Fibroblast of the aortic adventitia (primary cell): Measurements from ENCODE around the gene ZFP42. TPM values are rescaled to one million over a fixed set of nuclear protein-coding genes. Genes with fewer than 3 reads are reported as not detected.

Experiments
- DNase-seq: peaks from one replicate; pipeline ENCODE4 v3.0.0-alpha.2; 2010; ENCODE audit warnings: low read depth
- H3K4me3 ChIP-seq: 2 replicates; pipeline ENCODE4 v1.5.1; 2011; ENCODE audit warnings: low read depth, mild to moderate bottlenecking, control low read depth, low read length, moderate library complexity
- total RNA-seq: library from RNA; depleted of rRNA; stranded (reverse); fragments of >200 nt; gene quantifications from 2 replicates; pipeline ENCODE4 v1.2.3, GENCODE V29; 2012; ENCODE audit warnings: low replicate concordance
- TF ChIP-seq, protein P1 (sequence below): IDR thresholded peaks from 2 replicates; pipeline ENCODE4 v1.5.1; 2011; ENCODE audit warnings: mild to moderate bottlenecking, low read length, control low read depth, inconsistent platforms; ENCODE audit not compliant: insufficient read depth

The ZFP42 gene
- total RNA-seq: 0.09 TPM in 1 of 2 replicates, not detected in the other

DNA sequence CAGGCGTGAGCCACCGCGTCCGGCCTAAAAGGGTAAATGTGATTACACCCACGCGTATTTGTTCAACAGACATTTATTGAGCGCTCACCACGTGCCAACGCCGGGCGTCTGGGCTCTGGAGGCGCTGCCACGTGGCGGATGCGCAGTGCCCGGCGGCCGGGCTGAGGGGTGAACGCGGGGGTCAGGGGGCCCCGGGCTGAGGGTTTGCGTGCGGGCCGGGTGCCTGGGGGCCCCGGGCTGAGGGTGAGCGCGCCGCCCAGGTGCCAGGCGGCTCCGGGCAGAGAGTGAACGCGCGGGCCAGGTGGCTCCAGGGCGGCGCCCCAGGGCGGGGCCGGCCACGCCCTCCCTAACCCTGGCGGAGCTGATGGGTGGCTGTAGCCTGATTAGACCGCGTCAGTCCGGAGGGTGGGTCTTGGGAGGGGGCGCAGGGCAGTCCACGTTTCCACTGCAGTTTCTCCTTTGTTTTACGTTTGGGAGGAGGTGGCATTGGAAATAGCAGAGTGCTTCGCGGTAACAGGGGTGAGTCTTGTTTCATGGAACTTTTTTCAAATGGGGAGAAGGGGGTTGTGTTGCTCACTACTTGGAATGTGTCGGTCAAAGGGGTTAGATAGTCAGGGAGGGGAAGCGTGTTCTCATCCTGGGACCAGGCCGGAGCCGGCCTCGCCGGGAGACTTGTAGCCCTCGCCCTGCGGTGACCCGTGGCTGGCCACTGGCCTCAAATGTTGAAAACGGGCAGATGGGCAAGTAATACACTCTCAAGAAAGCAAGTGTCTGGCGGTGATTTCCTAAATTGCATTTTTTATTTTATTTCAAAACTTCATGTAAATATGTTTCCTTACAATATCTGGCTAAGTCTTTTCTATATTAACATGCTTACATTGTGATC, at the start of gene ZFP42:
ZFP42 (plus strand) TSS at position 450 of the 886 bp plus-strand sequence. CDS start 7,037 bp downstream, outside the sequence.
- TF ChIP-seq, protein P1, sequence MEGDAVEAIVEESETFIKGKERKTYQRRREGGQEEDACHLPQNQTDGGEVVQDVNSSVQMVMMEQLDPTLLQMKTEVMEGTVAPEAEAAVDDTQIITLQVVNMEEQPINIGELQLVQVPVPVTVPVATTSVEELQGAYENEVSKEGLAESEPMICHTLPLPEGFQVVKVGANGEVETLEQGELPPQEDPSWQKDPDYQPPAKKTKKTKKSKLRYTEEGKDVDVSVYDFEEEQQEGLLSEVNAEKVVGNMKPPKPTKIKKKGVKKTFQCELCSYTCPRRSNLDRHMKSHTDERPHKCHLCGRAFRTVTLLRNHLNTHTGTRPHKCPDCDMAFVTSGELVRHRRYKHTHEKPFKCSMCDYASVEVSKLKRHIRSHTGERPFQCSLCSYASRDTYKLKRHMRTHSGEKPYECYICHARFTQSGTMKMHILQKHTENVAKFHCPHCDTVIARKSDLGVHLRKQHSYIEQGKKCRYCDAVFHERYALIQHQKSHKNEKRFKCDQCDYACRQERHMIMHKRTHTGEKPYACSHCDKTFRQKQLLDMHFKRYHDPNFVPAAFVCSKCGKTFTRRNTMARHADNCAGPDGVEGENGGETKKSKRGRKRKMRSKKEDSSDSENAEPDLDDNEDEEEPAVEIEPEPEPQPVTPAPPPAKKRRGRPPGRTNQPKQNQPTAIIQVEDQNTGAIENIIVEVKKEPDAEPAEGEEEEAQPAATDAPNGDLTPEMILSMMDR: no peak
- no peak for DNase-seq
- no peak within 1 kb of the TSS for H3K4me3 ChIP-seq

DNA sequence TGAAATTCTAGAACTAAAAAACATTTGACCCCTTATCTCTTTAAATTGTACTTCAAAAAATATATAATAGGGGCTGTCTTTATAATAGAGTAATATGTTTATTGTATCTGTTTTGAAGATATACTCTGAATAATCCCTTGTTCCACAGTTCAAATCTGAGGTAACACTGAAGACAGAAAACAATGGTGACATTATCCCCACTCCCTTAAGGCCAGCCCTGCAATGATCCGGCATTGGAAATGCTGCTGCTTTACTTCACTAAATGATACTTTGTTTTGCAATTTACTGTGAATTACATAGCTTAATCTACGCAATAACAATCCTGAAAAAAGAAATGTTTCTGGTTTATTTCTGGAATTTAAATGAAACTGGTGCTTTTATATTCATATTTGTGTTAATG, 34.4 kb upstream of the ZFP42 start:
- no peak overlapping the region for H3K4me3 ChIP-seq
- TF ChIP-seq, protein P1: no peak
- no peak for DNase-seq

DNA sequence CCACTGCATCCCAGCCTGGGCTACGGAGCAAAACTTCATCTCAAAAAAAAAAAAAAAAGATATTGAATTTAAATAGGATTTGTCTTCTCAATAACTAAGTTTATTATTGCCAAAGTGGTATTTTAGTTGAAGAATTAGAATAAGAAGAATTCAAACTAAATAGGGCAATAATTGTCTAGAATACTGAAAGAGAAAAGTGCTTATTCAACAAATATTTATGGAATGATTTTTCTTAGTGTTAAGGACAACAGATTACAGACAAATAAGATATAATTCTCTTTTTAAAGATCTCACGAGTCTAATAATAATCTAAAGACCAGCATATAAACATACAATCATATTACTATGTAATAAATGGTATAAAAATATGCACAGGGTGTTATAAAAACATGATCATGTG, 33.6 kb upstream of the ZFP42 start:
- no peak for DNase-seq
- no peak overlapping the region for H3K4me3 ChIP-seq
- TF ChIP-seq, protein P1: no peak

DNA sequence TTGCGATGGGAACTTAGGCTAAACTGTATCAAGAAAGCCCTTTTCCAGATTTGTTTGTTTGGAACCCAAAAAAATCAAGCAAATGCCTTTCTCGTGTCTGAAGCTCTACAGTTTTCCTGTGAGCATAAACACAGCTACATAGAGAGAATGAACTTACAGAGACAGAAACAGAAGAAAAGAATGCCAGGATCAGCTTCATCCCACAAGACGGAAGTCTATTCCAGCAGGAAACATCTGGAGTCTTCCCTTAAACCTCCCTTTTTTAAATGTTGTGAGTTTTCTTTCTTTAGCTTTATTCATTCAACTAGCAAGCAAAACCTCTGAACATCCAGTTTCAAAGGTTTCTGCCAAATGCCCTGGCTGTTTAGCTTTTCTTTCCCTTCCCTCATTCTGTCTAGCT, 32.6 kb upstream of the ZFP42 start:
- no peak for DNase-seq
- H3K4me3 ChIP-seq: no peak overlapping the region
- TF ChIP-seq, protein P1: no peak

DNA sequence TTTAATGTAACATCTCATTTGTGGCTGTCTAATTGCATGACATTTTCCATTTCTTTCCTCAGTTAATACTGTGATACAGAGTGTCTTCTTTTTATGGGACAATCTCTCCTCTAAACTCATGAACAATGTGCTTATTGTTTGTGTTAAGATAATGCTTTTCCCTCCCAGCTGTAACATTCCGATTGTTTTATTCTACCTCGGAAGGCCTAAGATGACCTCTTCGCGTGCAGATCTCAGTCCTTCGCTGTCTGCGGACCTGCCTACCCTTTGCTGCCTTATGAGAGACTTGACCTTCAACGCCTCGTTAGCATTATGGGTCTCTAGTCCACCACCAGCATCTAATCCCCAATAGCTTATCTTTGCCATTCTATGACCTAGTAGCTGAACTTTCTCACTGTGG, 29.8 kb upstream of the ZFP42 start:
- TF ChIP-seq, protein P1: no peak
- no peak for DNase-seq
- H3K4me3 ChIP-seq: no peak overlapping the region

DNA sequence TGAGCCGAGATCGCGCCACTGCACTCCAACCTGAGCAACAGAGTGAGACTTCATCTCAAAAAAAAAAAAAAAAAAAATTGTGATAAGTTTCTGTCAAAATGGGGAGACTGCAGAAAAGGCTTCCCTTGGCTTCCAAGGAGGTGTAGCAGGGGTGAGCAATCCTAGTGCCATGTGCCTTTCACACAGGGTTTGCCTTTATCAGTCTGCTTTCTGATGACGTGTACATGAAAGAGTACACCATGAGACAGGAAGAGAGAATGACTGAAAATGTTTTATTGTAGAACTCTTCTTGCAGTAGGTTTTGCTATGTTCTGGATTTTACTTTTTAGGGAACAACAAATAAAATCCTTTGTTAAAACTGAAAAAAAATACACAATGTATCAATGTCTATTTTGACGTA, 23.4 kb upstream of the ZFP42 start:
- no peak overlapping the region for H3K4me3 ChIP-seq
- TF ChIP-seq, protein P1: no peak
- no peak for DNase-seq

DNA sequence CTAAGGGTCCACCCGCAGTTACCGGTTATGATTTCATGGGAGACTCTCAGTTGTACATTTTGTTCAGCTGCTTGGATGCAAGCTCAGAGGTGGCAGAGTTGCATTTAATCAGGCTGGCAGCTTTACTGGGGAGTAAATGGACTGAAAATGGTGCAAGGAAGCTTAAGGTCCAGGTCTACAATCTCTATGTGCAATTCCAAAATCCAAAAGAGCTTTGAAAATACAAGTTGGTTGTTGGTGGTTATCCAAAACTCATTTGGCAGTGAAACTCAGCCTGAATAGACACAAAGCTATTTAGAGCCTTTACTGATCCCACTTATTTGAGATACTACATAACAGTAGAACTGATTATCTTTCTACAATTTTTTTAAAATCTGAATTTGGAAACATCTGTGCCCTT, 11.8 kb upstream of the ZFP42 start:
- TF ChIP-seq, protein P1: no peak
- DNase-seq: no peak
- no peak overlapping the region for H3K4me3 ChIP-seq
